Transverse colon (tissue), 3 donors: Measurements from ENCODE around the gene EIF2S2.

Experiments used
- CTCF ChIP-seq, 5 experiments: fragments of 200-600 bp in 3 of 5; fragments of 450-650 bp in 2 of 5; sonication (generic) in 3 of 5; IDR thresholded peaks; 1 replicate in 2 of 5; 2 replicates in 3 of 5; pipeline ENCODE4 v1.5.1; 2016 to 2017; ENCODE audit warnings: antibody characterized with exemption in 5 of 5, inconsistent platforms in 3 of 5, mild to moderate bottlenecking in 2 of 5, moderate library complexity in 1 of 5
- EP300 ChIP-seq: sonication (generic); formaldehyde crosslinking; IDR thresholded peaks from one replicate; pipeline ENCODE4 v1.6.1; 2017; ENCODE audit warnings: antibody characterized with exemption, low read depth

DNA sequence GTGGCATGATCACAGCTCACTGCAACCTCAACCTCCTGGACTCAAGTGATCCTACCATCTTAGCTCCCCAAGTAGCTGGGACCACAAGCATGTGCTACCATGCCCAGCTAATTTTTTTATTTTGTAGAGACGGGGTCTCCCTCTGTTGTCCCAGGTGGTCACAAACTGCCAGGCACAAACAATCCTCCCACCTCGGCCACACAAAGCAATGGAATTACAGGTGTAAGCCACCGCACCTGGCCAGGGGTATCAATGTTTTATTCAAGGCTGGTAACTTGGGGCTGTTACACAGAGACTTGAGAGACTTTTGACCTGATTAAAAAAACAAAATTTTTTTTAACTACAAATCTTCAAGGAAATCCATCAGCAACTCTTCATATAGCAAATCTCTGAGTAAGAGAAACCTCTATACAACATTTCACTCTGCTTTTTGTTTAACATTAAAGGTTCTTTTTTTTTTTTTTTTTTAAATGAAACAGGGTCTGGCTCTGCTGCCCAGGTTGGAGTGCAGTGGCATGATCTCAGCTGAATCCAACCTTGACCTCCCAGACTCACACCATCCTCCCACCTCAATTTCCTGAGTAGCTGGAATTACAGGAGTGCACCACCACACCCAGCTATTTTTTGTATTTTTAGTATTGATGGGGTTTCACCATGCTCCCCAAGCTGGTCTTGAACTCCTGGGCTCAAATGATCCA, 5.9 kb downstream of the EIF2S2 start:
- no peak for TF ChIP-seq CTCF (IDR thresholded peaks at IDR 0.05)
- no peak for TF ChIP-seq EP300
